Fibroblast of upper back skin (primary cell): ENCODE results near the gene GABRB1.

Experiments used
- DNase-seq: peaks from one replicate; pipeline ENCODE4 v3.0.0-alpha.2; 2013

The GABRB1 gene

DNA sequence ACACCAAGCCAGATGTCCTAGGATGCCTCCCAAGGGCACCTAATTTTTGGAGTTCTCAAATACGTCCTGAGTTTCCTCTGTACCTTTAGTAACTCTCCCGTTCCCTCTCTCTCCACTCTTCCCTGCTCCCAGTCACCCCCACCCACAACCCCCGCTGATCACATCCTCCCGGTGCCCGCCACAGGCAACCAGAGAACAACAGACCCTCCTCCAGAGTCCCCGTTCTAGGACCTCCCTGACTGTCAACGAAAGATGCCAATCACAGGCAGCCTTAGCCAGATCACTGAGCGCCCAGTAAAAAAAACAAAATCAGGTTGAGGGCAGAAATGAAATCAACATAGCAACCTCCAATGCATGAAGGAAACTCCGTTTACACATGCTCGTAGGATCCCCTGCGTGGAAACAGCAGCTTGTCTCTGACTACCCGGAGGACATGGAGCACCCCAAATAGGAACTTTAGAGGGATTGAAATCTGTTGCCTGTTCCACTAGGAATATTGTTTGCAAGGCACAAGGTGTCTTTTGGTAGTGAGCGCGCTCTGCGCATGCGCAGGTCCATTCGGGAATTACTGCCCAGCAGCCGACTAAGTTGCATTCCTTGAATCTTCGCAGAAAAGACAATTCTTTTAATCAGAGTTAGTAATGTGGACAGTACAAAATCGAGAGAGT lies at the start of gene GABRB1:
Gene GABRB1, plus strand, starts transcription at position 557 of the 668 bp plus-strand sequence.
- peak; percentile 42 for DNase-seq

DNA sequence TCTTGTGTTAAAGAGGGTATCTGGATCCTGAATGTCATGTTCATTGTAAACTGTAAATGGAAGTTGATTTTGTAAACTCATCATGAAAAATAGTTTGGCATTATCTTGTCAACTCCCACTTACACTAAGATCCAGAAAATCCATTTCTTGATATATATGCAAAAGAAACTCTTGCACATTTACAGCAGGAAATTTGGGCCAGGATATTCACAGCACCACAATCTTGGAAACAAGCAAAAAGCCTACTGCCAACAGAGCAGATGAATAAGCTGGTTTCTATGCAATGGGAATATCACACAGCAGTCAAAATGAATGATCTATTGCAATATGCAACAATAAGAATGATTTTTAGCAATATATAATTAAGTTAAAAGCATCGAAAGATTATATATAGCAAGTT lies 46.6 kb upstream of the GABRB1 start:
- DNase-seq, result no peak

DNA sequence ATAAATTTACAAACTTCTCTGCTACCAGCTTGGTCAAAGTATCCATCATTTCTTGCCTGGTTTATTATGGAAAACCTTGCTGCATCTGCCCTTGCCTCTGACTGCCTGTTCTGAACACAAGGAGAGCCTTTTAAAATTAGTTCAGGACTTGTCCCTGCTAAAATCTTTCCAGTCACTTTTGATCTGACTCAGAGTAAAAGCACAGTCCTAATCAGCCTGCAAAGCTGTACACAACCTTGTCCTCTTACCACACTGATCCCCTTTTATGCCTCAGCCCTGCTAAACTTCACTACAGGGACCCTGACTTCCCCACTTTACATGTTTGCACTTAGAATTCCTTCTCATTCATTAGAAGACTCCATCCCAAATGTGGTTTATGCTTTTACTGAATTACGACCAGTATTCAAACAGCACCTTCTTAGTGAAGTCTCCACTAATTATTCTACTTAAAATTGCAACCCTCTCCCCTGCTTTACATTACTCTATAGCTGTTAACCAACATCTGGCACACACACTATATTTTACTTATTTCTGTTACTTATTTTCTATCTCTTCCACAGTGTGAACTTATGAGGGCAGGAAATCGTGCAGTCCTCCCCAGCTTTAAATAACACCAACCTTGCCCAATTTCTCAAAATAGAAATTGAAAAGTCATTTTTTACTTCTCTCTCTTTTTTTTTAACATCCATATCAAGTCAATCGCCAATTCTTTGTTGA lies 44.3 kb upstream of the GABRB1 start:
- no peak for DNase-seq

DNA sequence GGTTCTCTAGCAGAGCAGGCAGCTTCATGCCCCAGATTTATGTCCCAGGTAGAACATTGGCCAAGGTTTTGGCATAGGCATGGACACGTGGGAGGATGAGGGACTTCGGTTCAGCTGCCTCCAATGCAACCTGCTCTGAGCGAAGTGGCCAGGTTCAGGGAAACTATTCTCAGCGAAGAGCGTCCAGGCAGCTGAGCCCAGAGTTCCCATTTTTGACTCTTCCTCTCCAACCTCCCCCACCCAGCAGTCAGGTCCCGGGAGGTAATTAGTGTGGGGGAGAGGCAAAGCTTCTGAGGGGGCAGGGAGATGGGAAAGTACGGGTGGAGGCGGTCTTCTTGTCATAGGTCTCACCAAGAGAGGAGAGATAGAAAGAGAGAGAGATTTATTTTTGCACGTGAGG lies 39.0 kb upstream of the GABRB1 start:
- DNase-seq, result no peak

DNA sequence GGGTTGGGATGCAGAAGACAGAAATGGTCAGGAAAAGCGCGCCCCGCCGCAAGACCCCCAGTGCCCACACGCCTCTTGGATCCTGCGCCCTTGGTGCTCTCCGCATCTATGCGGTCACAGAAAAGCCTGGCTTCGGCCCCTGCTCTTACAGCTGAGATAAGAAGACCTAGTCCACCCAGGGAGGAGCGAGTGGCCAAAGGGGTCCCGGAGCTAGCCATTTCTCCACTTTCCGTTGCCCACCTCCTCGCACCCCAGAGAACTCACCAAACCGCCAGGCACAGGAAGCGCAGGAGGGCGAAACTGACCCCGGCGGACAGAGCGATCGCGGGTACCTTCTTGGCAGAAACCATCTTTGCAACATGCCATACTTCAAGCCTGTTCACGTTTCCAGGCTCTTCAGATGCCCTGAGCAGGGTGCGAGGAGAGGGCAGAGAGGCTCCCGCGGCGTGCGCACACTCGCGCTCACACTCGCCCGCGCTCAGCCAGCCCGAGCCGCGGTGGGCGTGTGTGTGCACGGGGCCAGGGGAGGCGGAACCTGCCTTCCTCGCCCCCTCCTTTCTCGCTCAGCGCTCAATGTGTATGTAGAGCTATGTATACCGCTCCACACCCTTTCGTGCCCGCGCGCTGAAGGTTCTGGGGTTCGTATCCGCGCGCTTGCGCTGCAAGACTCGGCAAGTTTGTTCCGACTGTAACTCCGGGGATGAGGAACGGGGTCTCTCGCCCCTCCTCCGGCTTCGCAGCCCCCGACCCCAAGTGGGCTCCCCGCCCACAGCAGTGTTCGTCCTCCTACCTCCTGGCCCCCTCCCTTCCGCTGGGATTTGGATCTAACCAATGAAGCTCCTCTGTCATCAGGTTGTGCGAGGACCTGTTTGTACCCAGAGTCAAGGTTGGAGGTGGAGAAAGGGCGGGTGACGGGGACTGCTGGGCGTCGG lies 38.0 kb upstream of the GABRB1 start, which contains the start of gene GABRA4:
Gene GABRA4, minus strand, starts transcription at position 507 of the 932 bp plus-strand sequence. Its CDS starts 157 bp downstream, at position 350.
- DNase-seq, result no peak

DNA sequence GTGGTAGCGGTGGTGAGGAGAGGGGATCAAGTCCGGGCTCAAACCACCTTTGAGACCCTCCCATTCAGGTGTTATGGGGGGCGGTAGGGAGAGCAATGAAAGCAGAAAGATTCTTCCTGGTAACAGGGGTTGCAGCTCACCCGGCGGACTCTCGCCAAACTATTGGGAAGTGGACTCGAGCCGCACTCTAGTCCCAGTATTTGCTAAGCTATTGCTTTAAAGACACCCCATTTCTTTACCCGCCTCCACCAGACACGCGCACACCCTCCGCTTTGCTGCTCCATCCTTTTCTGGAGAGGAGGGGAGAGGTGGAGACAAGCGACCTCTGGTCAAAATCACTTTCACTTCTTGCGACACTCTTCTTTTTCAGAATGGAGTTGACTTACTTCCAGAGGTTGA lies 37.4 kb upstream of the GABRB1 start:
- DNase-seq, result no peak

DNA sequence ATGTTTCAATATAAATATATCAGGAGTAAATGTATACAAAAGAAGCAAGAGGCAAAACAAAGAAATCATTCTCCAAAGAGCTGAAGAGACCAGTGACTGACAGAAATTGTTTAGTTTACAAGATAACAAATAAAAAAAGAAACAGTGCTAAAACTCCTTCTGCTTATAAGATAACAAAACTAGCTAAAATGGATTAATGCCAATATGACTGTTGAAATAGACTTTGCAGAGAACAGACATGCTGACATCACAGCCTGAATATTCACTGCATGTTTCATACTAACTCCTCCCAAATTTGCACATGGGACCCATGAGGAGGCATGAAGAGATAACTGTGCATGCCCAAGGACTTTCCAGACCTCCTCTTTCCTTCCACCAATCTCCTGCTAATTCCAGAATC lies 31.8 kb upstream of the GABRB1 start:
- DNase-seq, result no peak

DNA sequence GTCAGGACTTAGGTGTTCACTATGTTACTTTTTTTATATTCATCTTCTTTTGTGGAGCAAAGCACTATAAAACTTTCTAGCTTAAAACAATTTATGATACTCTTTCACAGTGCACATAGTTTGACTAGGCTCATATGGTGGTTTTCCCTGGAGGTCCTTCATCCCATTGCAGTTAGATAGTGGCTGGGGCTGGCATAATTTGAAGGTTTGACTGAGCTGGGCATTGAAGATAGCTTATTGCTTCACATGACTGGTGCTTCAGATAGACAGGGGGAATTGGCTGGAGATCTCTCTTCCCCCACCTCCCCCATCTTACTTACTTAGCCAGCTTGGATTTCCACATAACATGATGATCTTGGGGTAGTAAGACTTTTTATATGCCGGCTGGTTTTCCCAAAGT lies 31.0 kb upstream of the GABRB1 start:
- DNase-seq, result no peak

DNA sequence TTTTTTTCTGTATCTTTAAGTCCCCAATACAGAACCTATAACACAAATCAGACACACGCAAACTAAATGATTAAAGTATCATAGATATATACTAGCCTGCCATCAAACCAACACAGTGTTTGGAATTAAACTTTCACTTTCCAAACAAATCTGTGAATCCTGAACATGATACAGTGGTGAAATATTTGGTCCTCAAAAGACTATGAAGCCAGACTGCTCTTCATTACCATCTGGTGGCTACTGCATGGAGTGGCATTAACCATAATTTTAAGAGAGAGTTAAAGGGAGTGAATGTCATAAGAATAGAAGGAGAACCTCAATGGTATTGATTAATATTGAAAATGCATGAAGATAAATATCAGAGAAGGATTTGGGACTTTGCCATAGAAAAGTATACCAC lies 28.8 kb upstream of the GABRB1 start:
- no peak for DNase-seq

DNA sequence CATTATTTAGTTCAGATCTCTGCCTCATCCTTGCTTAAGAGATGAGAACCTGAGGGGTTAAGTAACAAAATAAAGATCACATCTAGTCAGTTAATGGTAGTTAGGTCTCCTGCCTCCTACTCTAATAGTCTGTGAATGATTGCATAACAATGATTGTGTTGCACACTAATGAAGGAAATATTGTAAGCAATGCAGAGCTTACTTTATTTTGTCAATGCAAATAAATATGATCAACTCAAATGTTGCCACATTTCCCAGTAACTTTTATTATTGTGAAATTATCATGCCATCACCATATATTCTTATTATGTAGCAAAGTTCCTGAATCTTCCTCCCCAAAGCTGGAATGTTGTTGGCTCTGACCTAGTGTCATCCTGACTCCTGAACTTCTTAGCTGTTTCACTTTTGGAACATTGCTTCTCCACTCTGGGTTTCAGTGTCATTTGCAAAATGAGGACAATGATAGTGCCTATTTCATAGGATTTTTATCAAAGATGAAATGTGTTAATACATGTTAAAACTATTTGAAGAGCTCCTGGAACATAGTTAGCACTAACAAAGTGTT lies 20.9 kb upstream of the GABRB1 start:
- DNase-seq, result no peak

DNA sequence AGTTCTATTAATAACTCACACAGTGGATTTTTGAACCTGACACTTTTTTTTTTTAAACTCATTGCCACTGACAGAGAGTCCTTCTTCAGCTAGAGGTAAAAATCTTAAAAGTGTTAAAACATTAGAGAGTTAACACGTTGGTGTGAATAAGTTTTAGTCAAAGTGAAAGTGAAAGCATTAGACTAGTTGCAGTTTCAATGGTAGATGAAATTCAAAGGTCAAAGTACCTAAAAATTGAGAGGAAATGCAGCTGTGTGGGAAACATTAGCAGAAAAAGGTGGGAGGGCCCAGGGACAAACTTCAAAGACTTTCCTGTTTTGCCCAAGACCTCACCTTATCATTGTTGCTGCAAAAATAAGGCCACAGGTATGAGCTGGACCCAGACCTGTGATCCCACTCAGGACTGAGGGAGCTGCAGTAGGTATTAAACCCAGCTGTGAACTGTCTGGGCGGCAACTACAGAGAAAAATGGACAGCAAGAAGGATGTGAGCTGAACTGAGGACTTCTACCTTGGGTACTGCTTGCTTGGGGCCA lies 20.4 kb upstream of the GABRB1 start:
- DNase-seq, result no peak

DNA sequence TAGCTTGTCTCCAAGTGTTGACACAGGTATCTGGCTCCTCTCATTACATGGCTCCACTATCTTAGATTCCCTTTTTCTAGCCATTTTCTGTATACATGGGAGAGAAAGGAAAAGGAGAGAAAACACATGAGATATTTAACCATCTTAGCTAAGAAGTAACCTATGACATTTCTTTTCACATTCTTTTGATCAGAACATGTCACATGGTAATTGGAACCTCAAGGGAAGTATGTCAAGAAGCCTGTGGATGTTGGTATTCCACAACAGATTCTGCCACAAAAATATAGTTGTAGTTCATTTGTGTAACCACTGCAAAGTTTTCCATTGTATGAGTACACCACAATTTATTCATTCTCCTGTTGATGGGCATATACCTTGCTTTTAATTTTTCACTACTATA lies 18.7 kb upstream of the GABRB1 start:
- DNase-seq, result no peak

DNA sequence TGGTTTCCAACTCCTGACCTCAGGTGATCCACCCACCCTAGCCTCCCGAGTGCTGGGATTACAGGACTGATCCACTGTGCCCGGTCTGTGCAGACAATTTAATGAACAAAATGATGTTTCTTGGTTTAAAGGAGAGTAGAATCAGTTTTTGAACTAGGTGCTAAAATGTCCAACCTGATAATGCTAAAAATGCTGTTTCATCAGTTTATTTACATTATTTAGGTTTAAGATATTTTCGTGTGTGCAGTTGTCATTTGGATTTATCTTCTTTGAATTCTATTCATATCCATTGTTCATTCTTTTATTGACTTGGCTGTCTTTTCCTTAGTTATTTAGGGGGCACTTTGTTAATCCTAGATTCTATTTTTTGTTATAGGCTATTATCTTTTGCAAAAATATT lies 18.0 kb upstream of the GABRB1 start:
- no peak for DNase-seq

DNA sequence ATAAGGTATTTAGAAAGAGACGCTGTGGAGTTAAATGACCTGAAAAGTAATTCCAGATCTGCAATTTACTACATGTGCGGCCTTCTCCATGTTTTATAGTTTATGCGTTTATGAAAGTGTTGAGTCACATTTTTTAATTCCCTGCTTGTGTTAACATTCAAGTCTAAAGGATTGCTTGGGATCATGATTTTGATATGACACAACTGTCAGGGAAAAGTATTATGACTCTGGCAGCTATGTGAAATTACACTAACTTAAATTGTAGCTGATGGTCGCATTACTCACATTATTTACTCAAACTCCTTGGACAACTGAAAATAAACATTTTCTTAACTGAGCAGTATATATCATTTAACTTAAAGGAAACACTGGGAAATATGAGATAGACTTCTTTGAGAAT lies 14.3 kb upstream of the GABRB1 start:
- no peak for DNase-seq

DNA sequence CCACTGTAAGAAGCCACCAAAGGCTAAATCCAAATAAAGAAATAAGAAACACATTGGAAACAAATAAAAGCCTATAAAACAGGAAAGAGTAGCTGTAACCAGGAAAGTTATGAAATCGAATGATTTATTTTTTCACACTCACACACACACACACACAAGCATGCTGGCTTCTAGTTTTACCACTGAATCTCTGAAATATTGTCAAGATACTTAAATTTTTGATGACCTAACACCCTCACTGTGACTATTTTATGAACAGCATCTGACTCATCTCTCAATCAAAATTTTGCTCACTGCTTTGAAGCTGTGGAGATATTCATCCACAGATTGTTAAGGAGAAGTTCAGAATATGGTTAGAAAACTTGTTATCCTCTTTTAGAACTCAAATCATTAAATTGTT lies 13.9 kb upstream of the GABRB1 start:
- no peak for DNase-seq

DNA sequence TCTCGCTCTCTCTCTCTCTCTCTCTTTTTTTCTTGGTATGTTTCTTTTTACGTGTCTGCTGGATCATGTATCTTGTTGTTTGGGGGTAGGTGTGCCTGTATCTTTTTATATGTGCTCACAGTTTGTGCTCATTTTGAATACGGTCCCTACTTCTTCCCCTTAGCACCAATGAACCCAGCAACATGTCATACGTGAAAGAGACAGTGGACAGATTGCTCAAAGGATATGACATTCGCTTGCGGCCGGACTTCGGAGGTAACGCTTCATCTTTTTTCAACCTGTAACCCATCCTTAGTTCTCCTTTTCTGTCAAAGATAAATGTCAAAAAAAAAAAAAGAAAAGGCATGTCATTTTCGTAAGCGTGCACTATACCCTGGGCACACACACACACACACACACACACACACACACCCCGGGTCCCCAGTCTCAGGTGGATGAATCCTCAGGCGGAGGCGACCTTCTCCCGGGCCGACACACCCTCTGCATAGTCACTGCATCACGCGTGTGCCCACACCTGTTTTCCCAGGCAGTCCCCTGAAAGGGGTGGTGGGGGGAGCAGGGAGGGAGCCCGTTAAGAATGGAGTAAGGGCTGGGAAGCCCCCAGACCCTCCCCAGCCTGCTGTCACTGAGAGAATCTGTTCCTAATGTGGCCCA lies 511 bp downstream of the GABRB1 start:
- no peak for DNase-seq

DNA sequence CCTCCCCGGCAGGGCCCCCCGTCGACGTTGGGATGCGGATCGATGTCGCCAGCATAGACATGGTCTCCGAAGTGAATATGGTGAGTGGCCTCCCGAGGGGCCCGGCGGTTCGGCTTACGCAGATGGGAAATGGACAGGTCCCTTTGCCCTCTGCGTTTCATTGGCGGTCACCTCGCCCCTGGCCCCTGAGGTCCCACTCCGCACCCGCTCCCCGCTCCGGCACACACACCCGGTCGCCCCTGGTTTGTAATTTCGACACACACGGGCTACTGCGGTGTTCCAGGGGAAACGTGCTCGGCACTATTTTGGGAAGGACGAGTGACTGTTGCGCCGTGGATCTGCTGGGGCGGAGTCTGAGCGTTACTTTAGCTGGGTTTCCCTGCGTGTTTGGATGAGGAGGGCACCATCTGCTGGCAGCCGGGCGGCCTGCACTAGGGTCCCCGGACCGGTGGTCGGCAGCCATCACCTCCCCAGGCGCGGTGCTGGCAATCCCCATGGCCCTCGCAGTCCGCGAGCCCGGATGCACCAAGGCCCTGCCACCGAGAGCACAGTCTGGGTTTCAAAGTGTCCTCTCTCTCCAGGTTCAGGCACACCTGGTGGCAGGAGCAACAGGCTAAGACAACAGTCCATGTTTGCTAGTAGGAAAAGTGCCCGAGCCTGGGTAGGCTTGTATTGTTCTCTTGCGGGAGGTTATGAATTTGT lies 1.2 kb downstream of the GABRB1 start:
- DNase-seq, result peak; percentile 34

DNA sequence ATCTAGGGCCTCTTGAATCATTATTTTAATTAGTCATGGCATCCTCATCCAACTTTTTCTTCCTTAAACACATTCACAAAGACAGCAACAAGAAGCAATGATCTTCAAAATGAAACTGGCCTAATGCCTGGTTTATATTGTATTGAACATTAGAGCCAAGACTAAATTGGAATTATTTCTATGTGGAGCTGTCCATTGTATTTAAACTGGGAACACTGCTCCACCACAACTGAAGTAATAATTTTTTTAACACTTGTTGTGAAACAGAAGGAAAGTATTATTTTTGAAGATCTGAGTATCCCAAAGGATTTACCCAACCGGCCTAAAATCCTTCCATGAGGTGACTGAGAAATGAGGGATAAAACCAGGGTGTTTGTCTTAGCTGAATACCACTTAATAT lies 6.9 kb downstream of the GABRB1 start:
- DNase-seq, result no peak

DNA sequence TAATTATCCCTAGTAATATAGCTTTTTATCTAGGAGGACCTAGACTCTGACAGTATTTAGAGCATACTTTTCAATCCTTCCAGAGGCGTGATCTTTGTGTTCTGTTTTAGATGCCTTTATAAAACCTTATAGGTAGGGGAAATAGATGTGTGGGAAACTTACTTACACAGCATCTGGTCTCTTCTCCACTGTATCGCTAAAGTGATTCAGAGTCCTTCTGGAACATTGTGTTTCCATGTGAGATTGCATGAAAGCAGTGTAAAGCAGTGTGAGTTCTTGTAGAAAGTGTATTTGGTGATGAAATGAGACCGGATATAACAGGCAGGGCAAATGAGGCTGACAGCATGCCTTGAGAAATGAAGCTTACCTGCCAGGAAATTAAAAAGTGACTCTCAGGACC lies 9.5 kb downstream of the GABRB1 start:
- no peak for DNase-seq

DNA sequence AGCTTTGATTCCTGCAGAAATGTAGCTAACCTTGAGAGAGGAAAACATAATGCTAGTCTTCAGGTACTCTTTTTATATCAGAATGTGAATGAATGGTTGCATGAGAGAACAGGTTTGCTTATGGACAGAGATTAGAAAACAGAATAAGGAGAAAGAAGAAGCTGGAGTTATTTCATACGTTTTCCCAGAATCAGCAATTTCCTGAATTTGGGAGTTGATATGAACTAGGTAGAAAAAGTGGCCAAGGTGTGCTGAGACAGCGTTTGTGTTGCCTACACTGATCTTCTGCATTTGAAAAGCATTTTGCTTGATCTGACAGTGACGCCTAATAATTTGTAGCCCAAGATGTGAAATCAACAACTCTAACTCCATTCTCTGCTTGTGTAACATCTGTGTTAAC lies 12.5 kb downstream of the GABRB1 start:
- no peak for DNase-seq

DNA sequence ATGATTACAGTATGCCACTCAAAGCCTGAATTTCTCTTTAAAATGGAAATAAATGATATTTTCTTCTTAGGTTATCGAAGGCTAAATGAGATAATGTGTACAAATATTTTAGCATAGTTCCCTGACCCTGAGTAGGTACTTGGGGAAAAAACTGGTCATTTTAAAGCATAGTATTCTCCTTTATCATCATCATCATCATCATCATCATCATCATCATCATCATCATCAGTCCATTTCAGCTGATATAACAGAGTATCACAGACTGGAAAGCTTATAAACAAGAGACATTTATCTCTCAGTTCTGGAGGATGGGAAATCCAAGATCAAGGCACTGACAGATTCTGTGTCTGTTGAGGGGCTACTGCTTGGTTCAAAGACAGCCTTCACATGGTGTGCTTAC lies 13.9 kb downstream of the GABRB1 start:
- no peak for DNase-seq

DNA sequence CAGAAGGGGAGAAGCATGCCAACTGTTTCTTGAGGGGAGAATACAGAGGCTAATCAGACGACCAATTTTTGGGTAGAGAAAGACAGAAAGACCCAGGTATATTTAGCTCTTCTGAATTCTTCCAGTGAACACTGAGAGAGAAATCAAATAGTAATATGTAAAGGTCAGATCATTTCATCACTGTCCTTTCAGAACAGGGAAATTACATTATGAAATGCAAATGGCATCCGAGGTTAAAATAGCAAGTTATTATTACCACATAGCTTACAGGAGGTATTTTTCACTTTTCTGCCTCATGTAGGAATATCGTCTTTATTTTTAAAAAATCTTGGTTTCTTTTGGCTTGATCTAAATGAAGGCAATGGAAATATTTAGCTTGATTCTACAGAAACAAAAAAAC lies 18.0 kb downstream of the GABRB1 start:
- no peak for DNase-seq
